NCI-H2196 treated with DMSO at 0.1 percent for 48 hours (cell line): ENCODE data around the gene TMEM198.

ENCODE experiments used
- DNase-seq: peaks from one replicate; lab custom pipeline; 2025; ENCODE audit not compliant: unreplicated experiment; lab: John Stamatoyannopoulos, UW

TMEM198 gene

DNA sequence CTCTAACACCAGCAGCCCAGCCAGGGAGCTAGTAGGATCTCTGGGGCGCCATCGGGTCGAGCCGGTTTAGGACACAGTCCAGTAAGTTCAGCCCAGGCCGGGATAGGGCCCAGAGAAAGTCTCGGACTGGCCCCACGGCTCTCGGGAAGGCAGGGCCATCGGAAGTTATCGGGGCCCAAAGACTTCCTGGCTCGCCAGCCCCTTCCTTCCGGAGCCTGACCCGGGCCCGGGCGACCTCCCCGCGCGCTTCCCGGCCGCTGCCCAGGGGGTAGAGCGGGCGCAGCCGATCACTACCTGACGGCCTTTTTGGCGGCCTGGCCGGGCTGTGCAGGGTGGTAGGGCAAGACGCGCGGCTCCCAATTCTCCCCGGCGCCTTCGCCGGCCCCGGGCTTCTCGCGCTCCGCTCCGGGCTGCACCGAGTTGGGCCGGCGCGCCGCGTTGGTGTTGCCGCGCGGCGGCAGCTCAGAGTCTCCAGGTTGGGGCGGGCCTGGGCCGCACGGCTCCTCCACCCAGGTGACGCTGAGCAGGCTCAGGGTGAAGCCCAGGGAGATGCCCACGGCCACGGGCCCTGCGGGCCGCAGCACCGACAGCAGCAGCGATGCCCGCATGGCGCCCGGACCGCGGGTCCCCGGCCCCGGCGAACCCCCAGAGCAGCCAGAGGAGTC, 765 bp upstream of the TMEM198 start:
- no peak for DNase-seq

- no peak for DNase-seq
Observed at GRCh38 chr2:219544567-219544966, 739 bp downstream of the TMEM198 start.

- DNase-seq, result no peak
Observed at GRCh38 chr2:219545295-219545942, 1.6 kb downstream of the TMEM198 start.

- no peak for DNase-seq
Observed at GRCh38 chr2:219545943-219546352, 2.1 kb downstream of the TMEM198 start.

DNA sequence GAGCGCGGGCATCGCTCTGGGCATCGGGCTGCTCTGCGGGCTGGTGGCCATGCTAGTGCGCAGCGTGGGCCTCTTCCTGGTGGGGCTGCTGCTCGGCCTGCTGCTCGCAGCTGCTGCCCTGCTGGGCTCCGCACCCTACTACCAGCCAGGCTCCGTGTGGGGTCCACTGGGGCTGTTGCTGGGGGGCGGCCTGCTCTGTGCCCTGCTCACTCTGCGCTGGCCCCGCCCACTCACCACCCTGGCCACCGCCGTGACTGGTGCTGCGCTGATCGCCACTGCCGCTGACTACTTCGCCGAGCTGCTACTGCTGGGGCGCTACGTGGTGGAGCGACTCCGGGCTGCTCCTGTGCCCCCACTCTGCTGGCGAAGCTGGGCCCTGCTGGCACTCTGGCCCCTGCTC, 3.8 kb downstream of the TMEM198 start:
- no peak for DNase-seq

GRCh38 chr2:219548990-219549389, 5.2 kb downstream of the TMEM198 start:
- DNase-seq, result no peak

DNA sequence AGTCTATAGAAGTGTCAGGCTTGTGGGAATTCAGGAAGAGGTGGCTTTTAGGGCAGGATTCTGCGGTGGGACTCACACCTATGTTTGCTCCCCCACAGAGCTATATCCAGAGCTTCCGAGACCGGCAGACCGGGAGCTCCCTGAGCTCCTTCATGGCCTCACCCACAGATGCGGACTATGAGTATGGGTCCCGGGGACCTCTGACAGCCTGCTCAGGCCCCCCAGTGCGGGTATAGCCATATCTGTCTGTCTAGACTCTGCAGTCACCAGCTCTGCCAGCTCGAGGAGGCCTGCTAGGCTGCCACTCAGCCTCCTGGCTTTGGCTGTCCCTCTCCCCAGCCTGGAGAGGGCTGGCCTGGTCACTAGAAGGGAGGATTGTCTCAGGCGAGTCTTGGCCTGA, 5.8 kb downstream of the TMEM198 start:
- no peak for DNase-seq

- peak; percentile 48 for DNase-seq
Observed at GRCh38 chr2:219551441-219552381, 7.9 kb downstream of the TMEM198 start.

DNA sequence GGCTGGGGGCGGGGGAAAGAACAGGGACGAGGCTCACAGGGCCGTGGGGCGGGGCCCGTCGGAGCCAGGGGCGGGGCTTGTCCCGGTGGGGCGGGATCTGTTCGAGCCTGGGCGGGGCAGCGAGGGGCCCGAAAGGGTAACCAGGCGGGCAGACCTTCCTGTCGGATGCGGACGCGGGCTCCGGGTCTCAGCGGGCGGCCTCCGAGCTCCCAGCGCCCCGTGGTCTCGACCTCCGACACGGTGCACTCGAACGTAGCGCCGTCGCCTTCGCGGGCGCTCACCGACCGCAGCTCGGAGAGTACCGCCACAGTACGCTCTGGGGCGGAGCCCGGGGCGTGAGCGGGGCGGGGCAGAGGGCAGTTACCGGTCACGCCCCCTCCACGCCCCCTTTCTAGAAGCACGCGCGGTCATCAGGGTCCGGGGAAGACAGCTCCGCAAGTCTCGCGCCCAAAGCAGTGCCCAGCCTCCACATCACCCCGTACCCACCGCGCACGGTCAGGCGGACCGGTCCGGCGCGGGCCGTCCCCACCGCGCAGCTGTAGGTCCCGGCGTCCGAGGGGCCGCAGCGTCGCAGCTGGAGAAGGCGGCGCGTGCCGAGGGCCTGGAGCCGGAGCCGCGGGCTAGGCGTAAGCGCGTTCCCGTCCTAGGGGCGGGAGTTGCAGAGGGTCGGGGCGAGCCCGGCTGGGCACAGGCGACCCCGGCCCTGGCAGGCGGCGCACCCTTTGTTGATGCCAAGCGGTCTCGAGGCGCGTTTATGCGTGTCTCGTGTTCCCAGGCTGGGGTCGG, 8.7 kb downstream of the TMEM198 start:
- DNase-seq, result peak; percentile 85

- DNase-seq, result no peak
Observed at GRCh38 chr2:219553168-219553417, 9.3 kb downstream of the TMEM198 start.

- DNase-seq, result no peak
Observed at GRCh38 chr2:219553463-219553963, 9.7 kb downstream of the TMEM198 start.

- DNase-seq, result no peak
Observed at GRCh38 chr2:219554350-219554749, 10.5 kb downstream of the TMEM198 start.

DNA sequence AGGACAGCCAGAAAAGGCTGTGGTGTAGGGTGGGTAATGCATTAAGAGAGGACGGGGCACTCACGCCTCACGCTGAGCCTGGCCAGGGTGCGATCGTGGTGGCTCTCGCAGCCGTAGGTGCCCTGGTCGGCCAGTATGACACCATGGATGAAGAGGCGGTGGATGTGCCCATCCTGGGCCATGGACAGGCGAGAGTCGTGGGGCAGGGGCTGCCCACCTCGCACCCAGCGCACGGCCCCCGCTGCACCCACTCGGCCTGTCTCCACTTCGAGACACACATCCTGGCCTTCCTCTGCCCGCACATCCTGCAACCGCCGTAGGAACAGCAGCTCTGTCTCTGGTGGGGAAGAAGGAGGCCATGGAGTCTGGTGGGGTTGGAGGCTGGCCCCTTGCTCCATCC, 12.1 kb downstream of the TMEM198 start:
- no peak for DNase-seq

DNA sequence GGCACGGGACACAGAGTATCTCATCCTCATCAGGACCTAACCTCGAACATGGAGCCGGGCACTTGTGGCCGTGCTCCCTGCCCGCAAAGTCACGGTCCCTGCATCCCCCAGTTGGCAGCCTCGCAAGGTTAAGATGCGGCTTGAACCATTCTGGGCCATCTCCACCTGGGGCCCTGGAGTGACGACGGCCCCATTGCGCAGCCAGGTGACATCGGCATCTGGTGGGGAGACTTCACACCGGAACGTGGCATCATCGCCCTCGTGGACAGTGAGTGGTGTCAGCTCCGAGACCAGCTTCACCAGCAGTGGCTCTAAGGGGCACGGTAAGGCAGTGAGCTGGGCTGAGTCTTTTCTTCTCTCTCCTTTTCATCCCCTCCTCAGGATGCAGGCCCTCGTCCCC, 12.6 kb downstream of the TMEM198 start:
- DNase-seq, result no peak

DNA sequence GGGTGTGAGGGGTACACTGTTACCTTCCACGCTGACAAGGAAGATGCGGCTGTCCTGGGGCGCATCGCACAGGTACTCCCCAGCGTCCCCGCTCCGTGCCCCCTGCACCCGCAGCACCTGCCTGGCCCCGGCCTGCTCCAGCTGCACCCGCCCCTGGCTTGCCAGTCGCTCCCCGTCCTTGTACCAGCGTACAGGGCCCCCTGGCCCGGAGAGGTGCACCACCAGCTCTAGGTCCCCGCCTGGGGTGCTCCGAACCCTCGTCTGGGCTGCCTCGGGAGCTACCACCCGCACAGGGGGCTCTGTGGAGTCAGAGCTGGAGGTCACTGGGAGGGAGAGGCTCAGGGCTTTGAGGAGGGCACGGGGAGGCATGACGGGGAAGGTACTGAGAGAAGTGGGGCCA, 13.5 kb downstream of the TMEM198 start:
- no peak for DNase-seq

DNA sequence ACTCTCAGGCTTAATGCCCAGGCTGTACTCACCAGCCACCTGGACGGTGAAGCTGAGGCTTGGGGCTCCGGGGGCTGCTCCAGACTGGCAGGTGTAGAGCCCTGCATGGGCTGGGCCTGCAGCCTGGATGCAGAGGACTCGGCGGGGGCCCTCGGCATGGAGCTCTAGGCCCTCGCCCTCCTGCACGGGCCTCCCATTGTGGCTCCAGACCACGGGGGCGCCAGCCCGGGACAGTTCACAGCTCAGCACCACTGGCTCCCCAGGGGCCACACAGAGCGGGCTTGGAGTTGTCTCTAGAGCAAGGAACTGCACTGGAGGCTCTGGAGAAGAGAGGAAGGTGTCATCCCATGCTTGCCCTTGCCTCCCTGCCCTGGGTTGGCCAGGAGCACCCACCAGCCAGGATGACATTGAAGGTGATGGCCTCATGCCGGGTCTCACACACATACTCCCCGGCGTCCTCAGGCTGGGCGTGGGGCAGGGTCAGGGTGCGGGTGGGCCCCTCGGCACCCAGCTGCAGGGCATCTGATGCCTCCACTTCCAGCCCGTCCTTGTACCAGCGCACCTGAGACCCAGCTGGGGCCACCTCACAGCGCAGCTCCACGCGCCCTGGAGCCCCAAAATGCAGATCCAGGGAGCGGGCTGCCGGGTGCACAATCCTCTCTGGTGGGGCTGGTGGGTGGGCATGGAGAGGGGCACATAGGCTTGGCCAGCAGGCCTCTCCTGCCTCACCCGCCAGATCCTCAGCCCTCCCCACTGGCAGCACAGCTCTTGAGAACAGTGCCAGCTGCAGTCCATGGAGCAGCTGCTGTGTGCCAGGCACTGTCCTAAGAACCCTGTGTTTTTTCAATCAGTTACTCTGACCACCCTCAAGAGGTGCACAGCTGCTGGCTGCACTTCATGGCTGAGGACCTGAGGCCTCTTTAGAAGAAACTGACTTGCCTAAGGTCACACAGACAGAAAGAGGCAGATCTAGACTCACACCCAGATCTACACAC, 14.3 kb downstream of the TMEM198 start:
- no peak for DNase-seq

GRCh38 chr2:219559156-219559915, 15.5 kb downstream of the TMEM198 start:
- DNase-seq, result no peak

GRCh38 chr2:219560037-219560892, 16.4 kb downstream of the TMEM198 start:
- no peak for DNase-seq

- DNase-seq, result no peak
Observed at GRCh38 chr2:219560893-219561178, 17.0 kb downstream of the TMEM198 start.
